Activated CD4-positive, alpha-beta T cell treated with anti-CD3 and anti-CD28 coated beads for 36 hours (primary cell): ENCODE results near the gene CLEC11A. TPM values are rescaled to one million over a fixed set of nuclear protein-coding genes. Genes with fewer than 3 reads are reported as not detected.

Experiments
- ATAC-seq: fragments of 200-7000 bp; cut with Tn5 transposase; one replicate; pipeline ENCODE4 v1.10.0; 2021; ENCODE audit warnings: mild to moderate bottlenecking, moderate library complexity
- CTCF ChIA-PET: fragments of 350-600 bp; sonication (Branson Sonifier 250); formaldehyde crosslinking; loops from one replicate; lab custom pipeline; 2021; ENCODE audit warnings: antibody characterized with exemption; lab: Charles Lee
- POLR2A ChIA-PET: fragments of 350-600 bp; sonication (Branson Sonifier 250); formaldehyde crosslinking; loops from one replicate; lab custom pipeline; 2021; ENCODE audit warnings: antibody characterized with exemption, inconsistent platforms; lab: Charles Lee
- DNase-seq: peaks from one replicate; pipeline ENCODE4 v3.0.0-alpha.2; 2020
- H3K27ac Mint-ChIP-seq: one replicate; pipeline ENCODE4 v1.8.0; 2021; ENCODE audit warnings: mixed read lengths
- H3K27me3 Mint-ChIP-seq: one replicate; pipeline ENCODE4 v1.8.0; 2021; ENCODE audit warnings: mixed read lengths
- H3K36me3 Mint-ChIP-seq: one replicate; pipeline ENCODE4 v1.8.0; 2021; ENCODE audit warnings: low read depth, mixed read lengths
- H3K4me1 Mint-ChIP-seq: one replicate; pipeline ENCODE4 v1.8.0; 2021; ENCODE audit warnings: mixed read lengths
- H3K4me3 Mint-ChIP-seq: one replicate; pipeline ENCODE4 v1.8.0; 2021; ENCODE audit warnings: mild to moderate bottlenecking, moderate library complexity, mixed read lengths
- H3K9me3 Mint-ChIP-seq: one replicate; pipeline ENCODE4 v1.8.0; 2021; ENCODE audit warnings: low read depth, mixed read lengths
- intact Hi-C, 2 experiments: fragments of 100-400 bp; cut with DNase I in 1 of 2; cut with micrococcal nuclease in 1 of 2; formaldehyde crosslinking; loops; one replicate each; pipeline versions ENCODE4 v1.14.2 to v1.15.1; 2022 to 2024; cut with DNase I, micrococcal nuclease
- total RNA-seq, 2 experiments: library from RNA; stranded (reverse); gene quantifications; one replicate each; pipeline ENCODE4 v1.2.3, GENCODE V29; 2021

Gene CLEC11A
- total RNA-seq, 2 experiments from 2014 or later = 0.64 to 1.0 TPM

DNA sequence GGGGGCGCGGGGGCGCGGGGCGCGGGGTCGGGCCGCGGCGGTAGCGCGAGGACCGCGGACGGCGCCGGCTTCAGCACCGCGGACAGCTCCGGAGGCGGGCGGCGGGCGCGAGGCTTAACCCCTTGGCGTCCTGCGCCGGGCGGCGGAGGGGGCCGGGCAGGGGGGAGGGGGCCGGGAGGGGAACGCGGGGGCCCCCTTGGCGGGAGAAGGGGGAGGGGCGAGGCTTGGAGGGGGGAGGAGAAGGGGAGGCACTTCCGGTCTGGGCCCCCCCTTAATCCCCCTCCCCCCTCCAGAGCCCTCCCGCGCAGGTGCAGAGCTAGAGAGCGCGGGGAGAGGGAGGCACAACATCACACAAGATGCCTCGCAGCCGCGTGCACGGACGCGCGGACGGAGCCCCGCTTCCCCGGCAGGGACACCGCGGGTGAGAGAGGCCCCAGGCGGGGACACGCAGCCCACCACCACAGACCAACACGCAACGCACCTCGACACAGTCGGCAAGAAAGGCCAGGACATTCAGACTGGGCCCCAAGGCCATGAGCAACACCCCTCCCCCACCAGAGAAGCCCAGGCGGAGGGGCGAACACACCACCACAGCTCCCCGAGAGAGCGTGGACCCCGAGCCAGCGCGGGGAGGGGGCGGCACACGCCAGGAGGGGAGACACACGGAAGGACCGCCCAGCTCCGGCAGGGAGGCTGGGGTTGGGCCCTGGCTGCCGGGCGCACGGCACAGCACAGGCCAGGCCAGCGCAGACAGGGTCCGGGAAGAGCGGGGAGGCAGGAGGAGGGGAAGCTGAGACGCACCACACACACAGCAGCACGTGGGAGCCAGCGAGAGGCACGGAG lies 27.7 kb upstream of the CLEC11A start:
- ChIA-PET POLR2A (interaction anchor here (1.0 kb wide), 1 partner anchor 19 kb away, joined by 3 read pairs; no protein-coding TSS in a partner anchor), CTCF (interaction anchor here (0.5 kb wide), 1 partner anchor 103 kb away, joined by 3 read pairs; no protein-coding TSS in a partner anchor)
- intact Hi-C loops = no loop called here
- ATAC-seq (peak; percentile 42), DNase-seq (peak; percentile 60)
- H3K4me3 Mint-ChIP-seq = no peak overlapping the region
- no peaks in the 10 kb centered on the region for H3K36me3 Mint-ChIP-seq
- no peak overlapping the region for H3K27ac Mint-ChIP-seq
- peaks cover 52% of the 10 kb centered on the region for H3K27me3 Mint-ChIP-seq
- H3K4me1 Mint-ChIP-seq = no peaks in the 10 kb centered on the region
- no peaks in the 10 kb centered on the region for H3K9me3 Mint-ChIP-seq

DNA sequence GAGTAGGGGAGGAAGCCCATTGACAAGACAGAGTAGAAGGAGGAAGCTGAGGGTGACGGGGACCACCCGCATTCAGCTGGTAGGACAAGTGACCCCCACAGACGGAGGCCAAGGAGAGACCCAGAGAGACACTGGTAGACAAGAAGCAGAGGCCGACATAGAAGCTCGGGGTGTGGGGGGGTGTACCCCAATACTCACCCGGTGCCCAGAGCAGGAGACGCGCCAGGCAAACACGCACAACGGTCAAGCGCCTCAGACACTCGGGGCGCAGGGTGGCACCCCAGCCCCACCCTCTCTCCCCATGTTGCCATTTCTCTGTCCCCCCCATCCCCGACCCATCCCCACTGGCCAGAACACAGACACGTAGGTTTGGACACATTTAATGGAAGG lies 27.1 kb upstream of the CLEC11A start:
- DNase-seq (no peak), ATAC-seq (no peak)
- ChIA-PET CTCF (no interaction called here), POLR2A (no interaction called here)
- intact Hi-C loops = no loop called here
- H3K36me3 Mint-ChIP-seq = no peaks in the 10 kb centered on the region
- H3K4me3 Mint-ChIP-seq = no peak overlapping the region
- H3K9me3 Mint-ChIP-seq = no peaks in the 10 kb centered on the region
- H3K4me1 Mint-ChIP-seq = no peaks in the 10 kb centered on the region
- peaks cover 48% of the 10 kb centered on the region for H3K27me3 Mint-ChIP-seq
- H3K27ac Mint-ChIP-seq = no peak overlapping the region

DNA sequence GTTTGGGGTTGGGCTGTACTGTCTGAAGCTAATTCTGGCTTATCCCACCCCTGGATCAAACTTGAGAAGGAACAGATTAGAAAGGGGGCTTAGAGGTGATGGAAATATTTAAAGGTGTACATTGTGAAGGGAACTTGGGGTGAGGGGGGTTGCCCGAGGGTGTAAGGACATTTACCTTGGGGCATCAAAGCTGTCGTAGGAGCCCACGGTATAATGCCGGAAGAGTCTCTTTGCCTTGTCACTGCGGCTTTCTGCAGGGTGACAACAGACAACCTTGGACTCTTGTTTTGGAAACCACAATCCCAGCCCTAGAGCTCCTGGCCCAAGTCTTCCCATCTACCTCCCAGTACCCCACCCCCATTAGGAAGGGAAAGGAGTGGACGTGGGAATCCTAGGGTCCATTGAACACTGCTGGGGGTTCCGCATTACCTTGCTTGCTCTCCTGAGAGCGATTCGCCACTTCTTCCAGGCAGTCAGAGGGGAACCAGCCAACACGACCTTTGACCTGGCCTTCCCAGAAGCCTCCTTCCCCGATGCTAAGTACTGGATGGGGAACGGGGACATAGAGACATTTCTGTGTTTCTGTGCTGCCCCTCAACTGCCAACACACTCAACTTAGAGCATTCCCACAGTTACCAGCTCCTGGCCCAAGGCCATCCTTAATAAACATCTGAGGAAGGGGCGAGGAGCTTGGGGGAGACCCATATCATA lies 25.6 kb upstream of the CLEC11A start:
- ChIA-PET CTCF (interaction anchor here (0.5 to 0.7 kb wide), 4 partner anchors 52 to 277 kb away, joined by 3 to 4 read pairs (median 3); no protein-coding TSS in a partner anchor), POLR2A (no interaction called here)
- Mint-ChIP-seq H3K4me1 (no peaks in the 10 kb centered on the region), H3K27ac (no peak overlapping the region), H3K36me3 (no peaks in the 10 kb centered on the region), H3K9me3 (no peaks in the 10 kb centered on the region), H3K27me3 (peaks cover 46% of the 10 kb centered on the region), H3K4me3 (no peak overlapping the region)
- intact Hi-C loops = no loop called here
- ATAC-seq (no peak), DNase-seq (no peak)

DNA sequence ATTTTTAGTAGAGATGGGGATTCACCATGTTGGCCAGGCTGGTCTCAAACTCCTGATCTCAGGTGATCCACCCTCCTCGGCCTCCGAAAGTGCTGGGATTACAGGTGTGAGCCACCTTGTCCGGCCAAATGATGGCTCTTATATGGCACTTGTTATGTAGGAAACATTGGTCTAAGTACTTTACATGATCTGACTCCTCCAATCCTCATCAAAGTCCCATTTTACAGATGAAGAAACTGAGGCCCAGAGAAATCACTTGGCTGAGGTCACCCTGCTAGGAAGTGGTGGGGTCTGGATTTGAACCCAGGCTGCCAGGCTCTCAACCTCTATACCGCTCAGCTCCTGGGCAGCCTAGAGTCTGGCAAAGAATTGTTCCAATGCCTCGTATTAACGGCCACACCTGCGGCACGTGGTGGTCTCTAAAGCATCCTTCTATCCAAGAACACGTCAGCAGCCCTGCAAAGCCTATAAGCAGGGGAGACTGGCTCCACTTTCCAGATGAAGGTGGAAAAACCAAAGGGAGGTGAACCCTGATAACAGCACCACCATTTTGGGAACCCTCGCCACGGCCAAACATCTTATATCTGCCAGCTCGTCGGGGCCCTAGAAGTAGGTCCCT lies 21.7 kb upstream of the CLEC11A start:
- no peak overlapping the region for H3K27ac Mint-ChIP-seq
- no peak overlapping the region for H3K4me3 Mint-ChIP-seq
- H3K4me1 Mint-ChIP-seq = no peaks in the 10 kb centered on the region
- ChIA-PET POLR2A (no interaction called here), CTCF (no interaction called here)
- H3K9me3 Mint-ChIP-seq = no peaks in the 10 kb centered on the region
- H3K27me3 Mint-ChIP-seq = peaks cover 41% of the 10 kb centered on the region
- DNase-seq (no peak), ATAC-seq (no peak)
- H3K36me3 Mint-ChIP-seq = no peaks in the 10 kb centered on the region
- intact Hi-C loops = no loop called here

DNA sequence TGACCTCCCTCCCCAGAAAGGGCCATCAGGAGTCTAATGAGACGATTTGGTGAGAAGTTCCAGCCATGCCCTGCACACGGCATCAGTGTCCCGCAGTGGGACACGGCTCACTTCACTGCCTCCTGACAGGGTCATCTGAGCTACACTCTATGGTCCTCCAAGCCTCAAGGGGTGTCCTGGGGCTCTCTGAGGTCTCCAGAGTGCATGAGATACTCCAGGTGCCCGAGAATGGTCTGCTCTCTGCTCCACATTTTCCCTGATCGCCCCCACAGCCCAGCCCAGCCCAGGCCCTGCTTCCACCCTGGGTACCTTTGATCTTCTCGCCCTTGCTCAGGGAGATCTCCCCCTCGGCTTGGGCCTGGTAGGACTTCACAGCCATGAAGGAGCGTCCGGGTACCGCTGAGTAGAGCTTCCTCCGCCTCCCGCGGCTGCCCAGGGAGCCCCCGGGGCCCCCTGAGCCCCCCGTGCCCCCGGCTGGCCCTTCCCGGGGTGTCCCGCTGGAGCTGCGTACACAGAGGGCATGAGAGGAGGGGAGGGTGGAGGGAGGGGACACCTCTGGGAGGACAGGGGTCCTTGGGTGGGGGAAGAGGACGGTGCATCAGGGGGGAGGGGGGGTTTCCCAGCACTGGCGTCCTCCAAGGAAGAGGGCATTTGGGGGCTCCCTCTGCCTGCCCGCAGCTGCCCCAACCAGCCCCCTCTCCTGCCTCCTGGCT lies 20.9 kb upstream of the CLEC11A start:
- Mint-ChIP-seq H3K9me3 (no peaks in the 10 kb centered on the region), H3K36me3 (no peaks in the 10 kb centered on the region), H3K4me3 (no peak overlapping the region), H3K4me1 (no peaks in the 10 kb centered on the region), H3K27ac (no peak overlapping the region), H3K27me3 (peaks cover 37% of the 10 kb centered on the region)
- ChIA-PET CTCF (no interaction called here), POLR2A (no interaction called here)
- intact Hi-C loops = no loop called here
- DNase-seq (no peak), ATAC-seq (no peak)

DNA sequence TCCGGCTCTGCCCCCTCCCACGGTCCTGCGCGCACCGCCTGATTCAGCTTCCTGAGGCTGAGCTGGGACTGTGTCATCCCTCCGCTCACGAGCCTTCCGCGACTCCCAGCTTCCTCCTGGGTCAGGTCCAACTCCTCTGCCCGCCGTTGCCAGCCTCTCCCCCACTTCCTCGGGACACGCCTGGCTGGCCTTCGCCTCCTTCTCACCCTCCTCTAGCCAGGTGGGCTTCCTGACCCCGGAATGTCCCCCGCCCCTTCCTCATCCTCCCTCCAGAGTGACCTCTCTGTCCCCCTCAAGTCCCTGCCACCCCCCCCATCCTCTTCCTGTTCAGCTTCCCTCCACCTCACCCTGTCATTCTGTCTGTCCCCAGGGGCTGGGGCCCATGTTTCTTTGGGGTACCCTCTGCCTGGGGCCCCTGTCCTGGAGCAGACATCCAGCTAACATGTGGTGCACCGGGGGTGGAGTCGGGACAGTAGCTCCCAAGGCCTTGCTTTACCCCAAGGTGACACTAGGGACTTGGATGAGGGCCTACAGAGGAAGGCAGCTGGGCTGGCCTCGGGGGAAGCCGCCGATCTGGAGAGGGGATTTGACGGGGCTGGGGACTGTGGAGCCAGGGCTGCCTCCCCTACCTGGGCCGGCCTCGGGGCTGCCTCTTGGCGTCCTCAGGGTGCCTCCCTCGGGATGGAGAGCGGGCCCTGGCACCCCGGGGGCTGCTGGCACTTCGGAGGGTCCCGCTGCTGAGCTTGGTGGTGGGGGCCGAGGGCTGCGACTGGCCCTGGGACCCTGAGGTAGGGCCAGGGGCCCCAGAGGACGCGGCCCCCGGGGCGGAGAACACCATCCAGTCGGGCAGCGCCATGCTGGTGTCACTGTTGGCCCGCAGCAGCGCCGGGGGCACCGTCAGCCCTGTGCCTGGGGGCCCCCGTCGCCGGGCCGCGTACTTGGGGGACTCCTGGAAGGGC lies 20.0 kb upstream of the CLEC11A start:
- no peak for DNase-seq
- no peak overlapping the region for H3K4me3 Mint-ChIP-seq
- no peaks in the 10 kb centered on the region for H3K9me3 Mint-ChIP-seq
- H3K27me3 Mint-ChIP-seq = peaks cover 33% of the 10 kb centered on the region
- intact Hi-C loops = no loop called here
- ChIA-PET CTCF (no interaction called here), POLR2A (interaction anchor here (0.6 kb wide), 1 partner anchor 95 kb away, joined by 5 read pairs; no protein-coding TSS in a partner anchor)
- ATAC-seq = no peak
- H3K4me1 Mint-ChIP-seq = no peaks in the 10 kb centered on the region
- no peaks in the 10 kb centered on the region for H3K36me3 Mint-ChIP-seq
- H3K27ac Mint-ChIP-seq = no peak overlapping the region

DNA sequence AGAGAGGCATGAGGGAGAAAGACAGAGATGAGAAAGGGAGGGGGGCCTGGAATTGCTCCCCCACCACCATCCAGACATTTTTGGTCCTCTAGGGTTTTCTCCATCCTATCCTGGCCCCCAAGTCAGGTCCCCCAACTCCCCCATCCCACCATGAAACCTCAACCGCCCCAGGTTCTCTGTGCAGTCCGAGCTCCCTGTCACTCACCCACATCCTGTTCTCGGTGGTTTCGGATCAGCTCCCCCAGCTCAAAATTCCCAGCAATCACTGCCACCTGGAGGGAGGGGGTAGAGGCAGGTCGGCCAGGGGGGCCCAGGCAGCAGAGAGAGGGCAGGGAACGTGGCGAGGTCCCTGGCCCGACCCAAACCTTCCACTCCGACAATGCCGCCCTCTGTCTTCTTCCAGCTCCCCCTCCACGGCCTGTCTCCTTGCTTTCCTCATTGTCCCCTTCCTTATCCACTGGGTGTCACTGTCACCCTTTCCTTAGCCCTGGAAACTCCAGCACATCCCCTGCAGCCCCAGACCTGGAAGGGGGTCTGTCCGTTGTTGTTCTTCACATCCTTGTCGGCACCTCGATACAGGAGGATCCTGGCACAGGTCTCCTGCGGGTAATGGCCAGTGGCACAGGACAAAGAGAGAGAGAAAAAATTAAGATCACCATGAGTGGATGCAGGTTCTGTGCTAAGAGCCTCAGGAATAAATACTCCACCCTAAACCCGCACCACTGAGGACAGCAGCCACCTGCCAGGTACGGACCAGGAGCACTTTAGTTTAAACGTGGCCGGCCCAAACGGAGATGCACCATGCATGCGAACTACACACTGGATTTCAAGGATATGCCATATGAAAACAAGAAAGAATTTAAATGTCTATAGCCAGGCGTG lies 19.0 kb upstream of the CLEC11A start:
- intact Hi-C loops = loop anchor here in 1 of 2 experiments (2.0 kb wide), 1 partner anchor 79 kb away; no protein-coding TSS in a partner anchor
- CTCF ChIA-PET = interaction anchor here (0.6 kb wide), 1 partner anchor 183 kb away, joined by 3 read pairs; no protein-coding TSS in a partner anchor
- POLR2A ChIA-PET = no interaction called here
- no peak for DNase-seq
- H3K27ac Mint-ChIP-seq = no peak overlapping the region
- no peaks in the 10 kb centered on the region for H3K9me3 Mint-ChIP-seq
- no peaks in the 10 kb centered on the region for H3K4me1 Mint-ChIP-seq
- no peak overlapping the region for H3K4me3 Mint-ChIP-seq
- ATAC-seq = no peak
- H3K27me3 Mint-ChIP-seq = peaks cover 29% of the 10 kb centered on the region
- no peaks in the 10 kb centered on the region for H3K36me3 Mint-ChIP-seq

DNA sequence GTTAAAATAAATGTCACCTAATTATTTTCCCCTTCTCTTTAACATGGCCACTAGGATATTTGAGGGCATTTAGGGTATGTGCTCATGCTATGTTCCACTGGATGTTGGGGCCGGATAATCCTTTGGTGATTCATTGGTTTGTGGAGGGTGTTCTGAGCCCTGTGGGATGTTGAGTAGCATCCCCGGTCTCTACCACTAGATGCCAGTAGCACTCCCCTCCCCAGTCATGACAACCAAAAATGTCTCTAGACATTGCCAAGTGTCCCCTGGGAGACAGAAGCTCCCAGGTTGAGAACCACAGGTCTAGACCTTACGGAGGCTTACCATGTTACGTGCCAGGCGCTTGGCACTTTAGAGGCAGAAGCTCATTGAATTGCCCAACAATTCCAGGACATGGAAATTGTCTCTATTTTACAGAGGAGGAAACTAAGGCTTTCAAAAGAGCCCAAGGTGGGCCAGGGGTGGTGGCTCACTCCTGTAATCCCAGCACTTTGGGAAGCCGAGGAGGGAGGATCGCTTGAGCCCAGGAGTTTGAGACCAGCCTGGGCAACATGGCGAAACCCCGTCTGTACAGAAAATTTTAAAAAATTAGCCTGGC lies 17.6 kb upstream of the CLEC11A start:
- ChIA-PET CTCF (interaction anchor here (0.7 to 1.0 kb wide), 2 partner anchors 78 to 90 kb away, joined by 3 read pairs; no protein-coding TSS in a partner anchor), POLR2A (no interaction called here)
- Mint-ChIP-seq H3K9me3 (no peaks in the 10 kb centered on the region), H3K4me3 (no peak overlapping the region), H3K27ac (no peak overlapping the region), H3K4me1 (no peaks in the 10 kb centered on the region), H3K27me3 (peaks cover 20% of the 10 kb centered on the region), H3K36me3 (no peaks in the 10 kb centered on the region)
- intact Hi-C loops = loop anchor here (1.0 to 2.0 kb wide), 3 partner anchors 77 to 217 kb away; no protein-coding TSS in a partner anchor
- peak; percentile 60 for DNase-seq
- peak; percentile 92 for ATAC-seq

DNA sequence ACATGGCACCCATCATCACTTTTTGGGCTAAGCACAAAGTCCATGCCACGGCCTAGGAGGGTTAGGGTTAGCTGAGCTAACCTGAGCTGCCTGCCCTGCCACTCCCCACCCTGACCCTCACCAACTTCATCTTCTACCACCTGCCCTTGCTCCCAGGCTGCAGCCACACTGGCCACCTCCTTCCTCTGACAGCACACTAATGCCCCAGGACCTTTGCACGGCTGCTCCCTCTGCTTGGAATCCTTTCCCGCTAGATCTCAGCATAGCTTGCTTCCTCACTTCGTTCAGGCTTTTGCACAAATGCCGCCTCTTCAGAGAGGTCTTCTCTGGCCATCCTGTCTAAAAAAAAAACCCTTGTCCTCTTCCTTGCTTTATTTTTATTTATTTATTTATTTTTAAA lies 16.8 kb upstream of the CLEC11A start:
- no peak for ATAC-seq
- H3K4me3 Mint-ChIP-seq = no peak overlapping the region
- H3K4me1 Mint-ChIP-seq = no peaks in the 10 kb centered on the region
- no peaks in the 10 kb centered on the region for H3K9me3 Mint-ChIP-seq
- no peaks in the 10 kb centered on the region for H3K36me3 Mint-ChIP-seq
- H3K27ac Mint-ChIP-seq = no peak overlapping the region
- intact Hi-C loops = no loop called here
- CTCF ChIA-PET = interaction anchor here (0.7 kb wide), 1 partner anchor 77 kb away, joined by 3 read pairs; no protein-coding TSS in a partner anchor
- POLR2A ChIA-PET = no interaction called here
- peaks cover 25% of the 10 kb centered on the region for H3K27me3 Mint-ChIP-seq
- no peak for DNase-seq
